Hematopoietic multipotent progenitor cell treated with erythropoietin and hydrocortisone succinate and interleukin-3 and kit ligand, for 17 days (in vitro differentiated cells): ENCODE results near the gene MYO15B.

Source experiments
- DNase-seq: peaks from one replicate; pipeline ENCODE4 v3.0.0-alpha.2; 2015; ENCODE audit warnings: low spot score

MYO15B gene

DNA sequence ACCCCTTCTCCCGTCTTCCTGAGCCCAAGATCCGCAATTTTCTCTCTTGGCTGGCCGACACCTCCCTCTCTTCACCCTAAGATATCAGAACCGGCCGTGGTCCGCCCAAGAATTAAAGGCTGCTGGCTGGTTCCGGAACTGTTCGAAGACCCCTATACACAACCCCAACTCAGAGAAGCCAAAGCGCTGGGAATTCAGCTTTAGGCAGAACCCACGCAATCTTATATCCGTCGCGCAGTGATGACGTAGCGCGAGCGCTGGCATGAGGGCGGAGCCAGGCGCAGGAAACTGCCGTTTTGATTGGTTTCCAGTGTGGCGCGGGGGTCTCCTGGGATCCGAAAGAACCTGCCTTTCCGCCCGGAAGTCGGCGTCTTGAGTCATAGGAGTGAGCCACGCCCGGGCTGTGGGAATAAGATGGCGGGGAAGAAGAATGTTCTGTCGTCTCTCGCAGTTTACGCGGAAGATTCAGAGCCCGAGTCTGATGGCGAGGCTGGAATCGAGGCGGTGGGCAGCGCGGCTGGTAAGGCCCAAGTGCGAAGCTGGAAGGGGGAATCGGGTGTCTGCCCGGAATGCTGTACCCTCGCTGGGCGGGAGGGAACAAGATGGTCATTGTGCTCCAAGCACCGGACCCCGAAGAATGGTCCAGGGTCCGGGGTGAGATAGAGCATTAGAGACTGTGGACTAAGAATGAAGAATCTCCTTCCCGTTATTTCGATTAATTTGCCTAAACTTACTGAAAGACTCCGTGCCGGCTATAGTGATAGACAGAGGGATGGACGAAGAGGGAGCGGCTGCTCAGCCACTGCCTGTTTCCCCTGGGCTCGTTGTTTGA lies 79.6 kb downstream of the MYO15B start, which contains the start of the genes RECQL5 and SAP30BP:
Gene RECQL5, minus strand, starts transcription at position 196 of the 832 bp plus-strand sequence. CDS start 597 bp downstream, outside the sequence.
Gene SAP30BP, plus strand, starts transcription at position 380 of the 832 bp plus-strand sequence. Its CDS starts 35 bp downstream, at position 415.
- peak; percentile 99 for DNase-seq

DNA sequence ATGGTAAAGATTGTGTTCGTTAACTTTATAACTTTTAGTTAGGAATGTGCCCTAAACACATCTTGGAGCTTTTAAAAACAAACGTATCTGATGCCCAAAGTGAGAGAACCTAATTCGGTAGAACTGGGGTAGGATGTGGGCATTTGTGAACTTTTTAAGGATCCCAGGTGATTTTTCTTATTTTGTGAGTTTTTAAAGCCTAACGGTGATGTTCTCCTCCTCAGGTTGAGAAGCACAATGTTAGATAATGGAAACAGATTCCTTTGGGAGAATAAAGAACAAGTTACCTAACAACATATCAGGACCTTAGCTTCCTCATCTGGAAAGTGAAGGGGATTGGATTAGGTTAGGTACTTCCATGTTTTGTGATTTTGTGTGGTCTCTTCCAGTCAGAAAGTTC lies 80.2 kb downstream of the MYO15B start:
- peak; percentile 31 for DNase-seq

DNA sequence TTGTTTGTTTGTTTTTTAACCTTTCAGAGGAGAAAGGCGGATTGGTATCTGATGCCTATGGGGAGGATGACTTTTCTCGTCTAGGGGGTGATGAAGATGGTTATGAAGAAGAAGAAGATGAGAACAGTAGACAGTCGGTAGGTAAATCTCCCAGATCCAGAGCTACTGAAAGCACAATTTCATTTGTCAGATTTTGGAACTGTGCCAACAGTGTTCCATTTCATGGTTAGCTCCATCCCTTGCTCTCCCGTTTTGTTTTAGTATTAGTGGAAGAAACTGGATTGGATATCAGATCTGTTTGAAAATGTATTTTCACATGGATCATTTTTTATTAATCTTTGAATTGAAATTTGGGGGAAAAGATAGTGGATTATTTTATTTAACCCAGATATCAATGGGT lies 80.9 kb downstream of the MYO15B start:
- DNase-seq = no peak

DNA sequence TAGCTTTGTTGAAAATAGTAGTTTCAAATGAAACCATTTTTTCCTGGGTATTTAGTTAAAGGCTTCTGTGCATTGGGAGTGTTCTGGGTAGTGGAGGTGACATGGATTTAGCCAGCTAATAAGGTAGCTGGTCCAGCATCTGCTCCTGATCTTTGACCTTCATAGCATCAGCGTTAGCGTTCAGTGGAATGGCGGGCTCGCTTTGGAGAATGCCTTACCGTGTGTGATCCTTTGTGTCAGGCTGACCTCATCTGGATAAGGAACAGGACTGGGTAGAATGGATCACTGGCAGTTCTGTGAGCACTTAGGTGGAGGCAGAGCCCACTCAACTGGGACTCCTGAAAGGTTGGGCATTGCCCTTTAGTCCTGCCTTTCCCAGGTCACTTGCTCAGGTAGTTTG lies 83.3 kb downstream of the MYO15B start:
- no peak for DNase-seq

DNA sequence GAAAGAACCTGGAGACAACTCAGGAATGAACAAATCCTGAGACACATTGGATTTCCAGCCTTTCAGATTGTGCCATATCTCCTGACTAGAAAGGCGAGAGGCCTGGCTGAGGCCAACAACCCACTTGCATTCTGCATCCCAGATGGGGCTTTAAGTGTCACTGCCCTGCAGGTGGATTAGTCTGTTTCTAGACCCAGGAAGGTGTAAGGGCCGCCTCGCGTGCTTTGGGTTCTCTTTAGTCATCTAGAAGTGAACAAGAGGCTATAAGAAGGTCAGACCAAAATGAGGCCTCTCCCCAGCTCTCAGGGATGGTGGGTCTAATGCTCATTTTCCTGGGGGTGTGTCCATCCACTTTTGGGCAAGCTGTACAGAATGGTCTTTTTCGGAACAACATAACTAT lies 84.4 kb downstream of the MYO15B start:
- DNase-seq = no peak

DNA sequence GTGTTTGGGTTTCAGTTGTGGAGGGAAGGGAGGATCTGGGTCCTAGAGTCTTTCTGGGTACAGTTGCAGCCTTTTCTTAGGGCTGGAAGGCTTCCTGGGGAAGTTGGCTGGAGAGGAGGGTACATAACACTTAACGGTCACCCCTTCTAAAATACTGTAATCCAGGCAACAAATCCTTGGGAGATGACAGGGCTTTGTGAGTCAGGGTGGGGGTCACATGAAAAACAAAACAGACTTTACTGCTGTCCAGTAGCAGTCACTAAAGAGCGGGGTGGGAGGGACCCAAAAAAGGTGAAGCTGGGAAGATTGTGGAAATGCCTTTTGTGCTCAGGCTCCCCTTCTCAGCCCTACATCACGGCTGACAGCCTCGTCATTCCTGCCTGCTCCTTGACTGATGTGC lies 85.9 kb downstream of the MYO15B start:
- DNase-seq = no peak
